ENCODE results near the gene ATP5F1E. TPM values are rescaled to one million over a fixed set of nuclear protein-coding genes. Genes with fewer than 3 reads are reported as not detected.
"Not testable (repeated sequence)": the region's sequence is repeated elsewhere in the genome, so short reads cannot be mapped to it uniquely, and the experiment has no call there.

The ATP5F1E gene
- polyA plus RNA-seq, 6 donors from 2014 or later = 53.9 to 103 (median 75.5) TPM

DNA sequence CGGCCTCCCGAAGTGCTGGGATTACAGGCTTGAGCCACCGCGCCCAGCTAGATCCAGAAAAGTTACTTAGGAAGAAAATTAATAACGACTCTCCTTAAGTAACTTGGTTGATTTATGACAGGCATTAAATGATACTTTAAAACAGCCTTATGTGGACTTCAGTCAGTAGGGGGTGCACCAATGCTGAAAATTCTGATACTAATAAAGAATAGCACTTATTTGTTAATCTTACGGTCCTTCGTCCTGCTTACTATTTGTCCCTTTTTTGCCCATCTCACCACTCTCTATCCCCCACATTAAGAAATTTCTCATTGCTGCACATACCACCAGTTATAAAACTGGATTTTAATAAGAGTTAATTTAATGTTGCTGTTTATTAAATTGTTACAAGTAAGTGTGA, 23.2 kb upstream of the ATP5F1E start:
- Mint-ChIP-seq H3K4me3 (no peak overlapping the region), H3K27ac (peak overlapping the region in 1 of 6 donors; percentile 29), H3K36me3 (no peaks in the 10 kb centered on the region), H3K27me3 (peaks cover 13 to 29% (median 14%) of the 10 kb centered on the region in 3 donors), H3K4me1 (peaks cover 0 to 4% (median 2%) of the 10 kb centered on the region in 3 donors), H3K9me3 (peaks cover 0 to 4% (median 0%) of the 10 kb centered on the region in 7 donors)
- ATAC-seq (ENCODE audit: low read depth in 2 of 2) (peak in 1 of 2 donors; percentile 56), DNase-seq (peak; percentile 25)

- Mint-ChIP-seq H3K27ac (no peak overlapping the region), H3K4me1 (peaks cover 2 to 12% (median 6%) of the 10 kb centered on the region in 3 donors), H3K36me3 (no peaks in the 10 kb centered on the region), H3K4me3 (no peak overlapping the region), H3K9me3 (peaks cover 0 to 3% (median 0%) of the 10 kb centered on the region in 7 donors), H3K27me3 (peaks cover 13 to 30% (median 14%) of the 10 kb centered on the region in 3 donors)
- DNase-seq (no peak), ATAC-seq (ENCODE audit: low read depth in 2 of 2) (no peak)
These were observed 19.6 kb upstream of the ATP5F1E start for GRCh38 chr20:59051666-59052185.

- DNase-seq = no peak
- Mint-ChIP-seq H3K9me3 (no peaks in the 10 kb centered on the region), H3K27me3 (peaks cover 13 to 30% (median 13%) of the 10 kb centered on the region in 3 donors), H3K4me1 (peaks cover 5 to 11% (median 6%) of the 10 kb centered on the region in 3 donors), H3K36me3 (no peaks in the 10 kb centered on the region), H3K27ac (peak overlapping the region in 1 of 6 donors; percentile 60), H3K4me3 (no peak overlapping the region)
- ATAC-seq (ENCODE audit: low read depth in 2 of 2) = no peak
These were observed 18.3 kb upstream of the ATP5F1E start for GRCh38 chr20:59050437-59050836.

- H3K4me3 Mint-ChIP-seq = no peak overlapping the region
- DNase-seq (no peak), ATAC-seq (ENCODE audit: low read depth in 2 of 2) (no peak)
- H3K36me3 Mint-ChIP-seq = no peaks in the 10 kb centered on the region
- peaks cover 20 to 22% (median 21%) of the 10 kb centered on the region in 3 donors for H3K4me1 Mint-ChIP-seq
- no peak overlapping the region for H3K27ac Mint-ChIP-seq
- no peaks in the 10 kb centered on the region for H3K9me3 Mint-ChIP-seq
- H3K27me3 Mint-ChIP-seq = peaks cover 9 to 24% (median 13%) of the 10 kb centered on the region in 3 donors
These were observed 16.5 kb upstream of the ATP5F1E start for GRCh38 chr20:59048681-59049030.

DNA sequence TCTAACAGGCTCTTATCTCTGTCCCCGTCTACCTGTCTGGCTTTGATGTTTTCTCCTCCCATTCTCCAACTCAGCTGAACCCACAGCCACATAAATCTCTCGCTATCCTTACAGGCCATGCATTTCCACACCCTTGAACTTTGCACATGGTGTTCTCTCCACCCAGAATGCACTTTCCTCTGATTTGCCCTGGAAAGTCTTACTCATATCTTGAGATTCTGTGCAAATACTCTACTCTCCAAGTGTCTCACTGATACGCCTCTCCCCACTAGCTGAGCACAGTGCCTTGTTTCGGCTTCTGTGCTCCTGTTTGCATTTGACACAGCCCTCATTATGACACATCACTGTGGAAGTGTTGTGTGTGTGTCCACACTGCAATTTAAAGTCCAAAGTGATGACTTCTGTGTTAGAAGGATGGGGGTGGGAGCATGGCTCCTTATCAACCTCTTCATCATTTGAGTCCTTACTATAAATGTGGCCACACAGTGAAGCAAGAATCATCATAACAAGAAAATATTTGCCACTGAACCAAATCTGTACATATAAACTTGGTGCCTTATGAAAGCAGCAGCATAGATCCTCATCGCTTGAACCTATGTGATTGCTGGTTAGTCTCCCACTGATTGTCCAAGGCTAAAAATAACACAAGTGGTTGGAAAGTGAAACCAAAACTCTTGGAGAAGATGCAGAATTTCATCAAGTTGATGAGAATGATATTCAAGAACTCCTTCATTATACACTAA, 16.0 kb upstream of the ATP5F1E start:
- Mint-ChIP-seq H3K27ac (no peak overlapping the region), H3K27me3 (peaks cover 9 to 24% (median 13%) of the 10 kb centered on the region in 3 donors), H3K4me3 (peak overlapping the region in 1 of 8 donors; percentile 11), H3K36me3 (no peaks in the 10 kb centered on the region), H3K9me3 (no peaks in the 10 kb centered on the region), H3K4me1 (peaks cover 26% of the 10 kb centered on the region in 3 donors)
- DNase-seq (no peak), ATAC-seq (ENCODE audit: low read depth in 2 of 2) (no peak)

- DNase-seq = no peak
- ATAC-seq (ENCODE audit: low read depth in 2 of 2) = no peak
- H3K27ac Mint-ChIP-seq = peak overlapping the region in 2 of 6 donors; percentile 52 to 95
- peaks cover 26 to 31% (median 27%) of the 10 kb centered on the region in 3 donors for H3K4me1 Mint-ChIP-seq
- H3K4me3 Mint-ChIP-seq = no peak overlapping the region
- H3K36me3 Mint-ChIP-seq = no peaks in the 10 kb centered on the region
- peaks cover 6 to 21% (median 9%) of the 10 kb centered on the region in 3 donors for H3K27me3 Mint-ChIP-seq
- H3K9me3 Mint-ChIP-seq = no peaks in the 10 kb centered on the region
These were observed 14.7 kb upstream of the ATP5F1E start for GRCh38 chr20:59046862-59047261.

- Mint-ChIP-seq H3K4me3 (peak overlapping the region in 6 of 8 donors; percentile 39 to 90 (median 75)), H3K9me3 (no peaks in the 10 kb centered on the region), H3K27ac (peak overlapping the region in 4 of 6 donors; percentile 63 to 92 (median 79)), H3K27me3 (peaks cover 0 to 2% (median 0%) of the 10 kb centered on the region in 3 donors), H3K4me1 (peaks cover 40 to 51% (median 41%) of the 10 kb centered on the region in 3 donors), H3K36me3 (peaks cover 0 to 8% of the 10 kb centered on the region in 2 donors)
- DNase-seq = no peak
- ATAC-seq (ENCODE audit: low read depth in 2 of 2) = no peak
These were observed 12.7 kb upstream of the ATP5F1E start for GRCh38 chr20:59044796-59045195.

DNA sequence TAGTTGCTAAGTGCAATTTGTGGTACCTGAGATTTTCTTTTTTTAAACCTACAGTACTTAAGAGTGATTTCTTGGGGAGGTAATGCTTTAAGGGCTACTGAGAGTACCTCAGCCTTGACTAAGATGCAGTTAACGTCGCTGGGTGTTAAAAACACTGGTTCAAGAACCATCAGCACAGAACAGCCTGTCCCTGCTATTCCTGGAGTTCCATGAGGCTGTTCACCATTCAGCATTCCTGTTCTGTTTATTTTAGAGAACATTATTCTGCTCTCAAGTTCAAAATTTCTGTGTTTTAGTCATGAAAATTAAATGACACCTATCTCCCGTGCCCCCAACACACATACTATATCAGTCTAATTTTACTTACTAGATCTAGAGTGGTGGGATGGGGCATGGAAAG, 12.2 kb upstream of the ATP5F1E start:
- DNase-seq (no peak), ATAC-seq (ENCODE audit: low read depth in 2 of 2) (no peak)
- no peaks in the 10 kb centered on the region for H3K27me3 Mint-ChIP-seq
- peak overlapping the region in 4 of 6 donors; percentile 53 to 92 (median 78) for H3K27ac Mint-ChIP-seq
- H3K9me3 Mint-ChIP-seq = no peaks in the 10 kb centered on the region
- peak overlapping the region in 6 of 8 donors; percentile 13 to 92 (median 88) for H3K4me3 Mint-ChIP-seq
- H3K4me1 Mint-ChIP-seq = peaks cover 39 to 51% (median 45%) of the 10 kb centered on the region in 3 donors
- H3K36me3 Mint-ChIP-seq = peaks cover 0 to 8% of the 10 kb centered on the region in 2 donors

GRCh38 chr20:59043698-59044097, 11.6 kb upstream of the ATP5F1E start:
- H3K4me1 Mint-ChIP-seq = peaks cover 39 to 54% (median 51%) of the 10 kb centered on the region in 3 donors
- ATAC-seq (ENCODE audit: low read depth in 2 of 2) (no peak), DNase-seq (peak; percentile 0)
- H3K4me3 Mint-ChIP-seq = peak overlapping the region; percentile 82 to 97 (median 89)
- peaks cover 0 to 8% of the 10 kb centered on the region in 2 donors for H3K36me3 Mint-ChIP-seq
- no peaks in the 10 kb centered on the region for H3K27me3 Mint-ChIP-seq
- H3K27ac Mint-ChIP-seq = peak overlapping the region; percentile 53 to 96 (median 78)
- no peaks in the 10 kb centered on the region for H3K9me3 Mint-ChIP-seq

- no peaks in the 10 kb centered on the region for H3K27me3 Mint-ChIP-seq
- peaks cover 0 to 8% of the 10 kb centered on the region in 2 donors for H3K36me3 Mint-ChIP-seq
- H3K4me3 Mint-ChIP-seq = peak overlapping the region; percentile 82 to 97 (median 92)
- peak; percentile 96 for DNase-seq
- peaks cover 39 to 55% (median 50%) of the 10 kb centered on the region in 3 donors for H3K4me1 Mint-ChIP-seq
- ATAC-seq (ENCODE audit: low read depth in 2 of 2) = peak; percentile 96
- peak overlapping the region; percentile 69 to 98 (median 94) for H3K27ac Mint-ChIP-seq
- H3K9me3 Mint-ChIP-seq = no peaks in the 10 kb centered on the region
These were observed 10.9 kb upstream of the ATP5F1E start for GRCh38 chr20:59042796-59043631.

DNA sequence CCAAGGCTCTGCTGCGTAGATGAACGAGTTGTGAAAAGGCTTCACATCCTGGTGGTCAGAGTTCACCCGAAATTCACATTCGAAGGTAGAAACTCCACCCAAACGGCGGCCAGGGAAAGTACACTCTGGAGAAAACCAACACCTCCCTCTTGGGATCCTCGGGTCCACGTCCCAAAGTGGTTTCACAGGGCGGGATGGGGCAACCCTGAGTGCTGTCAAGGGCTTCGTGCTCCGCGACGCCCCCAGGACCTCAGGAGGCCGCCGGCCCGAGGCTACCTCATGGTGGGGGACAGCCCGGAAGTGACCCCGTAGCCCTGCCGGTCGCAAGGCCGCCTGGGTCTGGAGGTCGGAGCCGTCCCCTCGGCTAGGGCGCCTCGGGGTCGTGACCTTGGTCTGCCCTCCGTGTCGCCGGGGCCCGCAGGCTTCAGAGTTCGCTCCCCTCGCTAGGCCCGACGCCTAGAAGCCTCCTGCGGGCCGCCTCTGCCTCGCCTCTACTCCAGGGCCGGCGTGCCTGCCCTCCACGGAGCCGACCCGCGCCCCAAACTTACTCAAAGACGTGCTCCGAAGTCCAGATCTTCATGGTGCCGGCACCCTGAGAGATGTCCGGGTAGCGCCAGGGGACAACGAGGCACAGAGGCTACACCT, 10.1 kb upstream of the ATP5F1E start, which contains the start of gene PRELID3B:
PRELID3B (minus strand) TSS at position 636 of the 645 bp plus-strand sequence; CDS start at position 580, 56 bp downstream.
- peak within 1 kb of the TSS; percentile 74 to 98 (median 94) for H3K27ac Mint-ChIP-seq
- H3K27me3 Mint-ChIP-seq = no peaks in the 10 kb centered on the region
- H3K4me3 Mint-ChIP-seq = peak within 1 kb of the TSS; percentile 82 to 97 (median 92)
- H3K4me1 Mint-ChIP-seq = peaks cover 39 to 55% (median 47%) of the 10 kb centered on the region in 3 donors
- DNase-seq (no peak), ATAC-seq (ENCODE audit: low read depth in 2 of 2) (peak; percentile 28 to 42)
- no peaks in the 10 kb centered on the region for H3K9me3 Mint-ChIP-seq
- peaks cover 2 to 8% of the 10 kb centered on the region in 2 donors for H3K36me3 Mint-ChIP-seq

- peaks cover 39 to 55% (median 47%) of the 10 kb centered on the region in 3 donors for H3K4me1 Mint-ChIP-seq
These were observed 9.4 kb upstream of the ATP5F1E start for GRCh38 chr20:59041487-59041886.

More at GRCh38 chr20:59041487-59041886, 9.4 kb upstream of the ATP5F1E start:
- Mint-ChIP-seq H3K27ac (peak overlapping the region in 5 of 6 donors; percentile 53 to 92 (median 67)), H3K36me3 (peaks cover 9 to 14% of the 10 kb centered on the region in 2 donors), H3K4me3 (peak overlapping the region; percentile 60 to 97 (median 88))
- not testable (repeated sequence) for H3K9me3 Mint-ChIP-seq; DNase-seq; ATAC-seq (ENCODE audit: low read depth in 2 of 2); H3K27me3 Mint-ChIP-seq

Measured in naive B cell (primary cell).